A673 (cell line): ENCODE results near the gene ACTR6.
"Not testable (repeated sequence)": the region's sequence is repeated elsewhere in the genome, so short reads cannot be mapped to it uniquely, and the experiment has no call there.

ENCODE experiments used
- CTCF ChIP-seq: fragments of 300-800, 200-600 bp; sonication (generic); conservative IDR thresholded peaks from 2 replicates; pipeline ENCODE4 v1.5.1; 2017; ENCODE audit warnings: low read depth, mild to moderate bottlenecking, antibody characterized with exemption, low read length, moderate library complexity, mixed read lengths
- EZH2 ChIP-seq: fragments of 200-600 bp; sonication (generic); IDR thresholded peaks from 2 replicates; pipeline ENCODE4 v1.6.1; 2017; ENCODE audit warnings: borderline replicate concordance, low read depth, mild to moderate bottlenecking, mixed read lengths, antibody characterized with exemption, low read length; ENCODE audit not compliant: poor library complexity, severe bottlenecking

- TF ChIP-seq CTCF, EZH2: not testable (repeated sequence)
Observed at GRCh38 chr12:100188888-100189635, 11.6 kb upstream of the ACTR6 start.
